ENCODE results near the gene NDUFAF2.

The NDUFAF2 gene

DNA sequence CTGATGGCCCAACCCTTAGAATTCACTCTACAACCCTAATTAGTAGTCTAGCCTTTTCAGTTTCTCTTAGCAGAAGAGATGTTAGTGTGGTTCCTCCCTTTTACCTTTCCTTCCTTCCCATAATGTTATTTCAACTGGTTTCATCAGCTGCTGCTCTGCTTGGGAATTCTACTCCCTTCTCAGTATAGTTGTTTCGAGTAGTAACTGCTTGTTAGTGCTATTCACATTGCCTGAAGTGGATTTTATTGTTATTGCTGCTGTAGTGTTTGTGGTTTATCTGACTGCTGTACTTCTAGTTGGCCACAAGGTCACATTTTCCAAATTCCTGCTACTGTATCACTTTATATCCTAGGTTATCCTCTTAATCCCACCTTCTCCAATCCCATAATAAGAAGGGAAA is 187.6 kb downstream of the NDUFAF2 start:
- DNase-seq: no peak

DNA sequence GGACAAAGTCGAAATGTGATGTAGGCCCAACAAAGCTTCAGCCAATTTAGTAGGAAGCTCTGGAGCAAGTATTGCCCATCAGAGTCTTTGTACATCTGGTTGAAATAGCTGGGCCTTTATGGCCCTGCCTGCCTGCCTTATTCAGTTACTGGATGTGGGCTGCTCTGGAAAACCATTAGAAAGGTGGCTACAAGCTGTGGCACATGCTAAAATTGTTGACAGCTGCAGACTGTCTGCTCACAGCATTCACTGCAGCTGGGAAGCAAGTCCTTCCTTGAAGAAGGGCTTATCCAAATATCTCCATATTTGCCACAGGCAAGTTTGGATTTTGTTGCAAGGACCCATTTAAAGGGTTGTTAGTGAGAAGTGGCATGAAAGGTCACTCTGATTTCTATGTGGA is 192.8 kb downstream of the NDUFAF2 start:
- no peak for DNase-seq

DNA sequence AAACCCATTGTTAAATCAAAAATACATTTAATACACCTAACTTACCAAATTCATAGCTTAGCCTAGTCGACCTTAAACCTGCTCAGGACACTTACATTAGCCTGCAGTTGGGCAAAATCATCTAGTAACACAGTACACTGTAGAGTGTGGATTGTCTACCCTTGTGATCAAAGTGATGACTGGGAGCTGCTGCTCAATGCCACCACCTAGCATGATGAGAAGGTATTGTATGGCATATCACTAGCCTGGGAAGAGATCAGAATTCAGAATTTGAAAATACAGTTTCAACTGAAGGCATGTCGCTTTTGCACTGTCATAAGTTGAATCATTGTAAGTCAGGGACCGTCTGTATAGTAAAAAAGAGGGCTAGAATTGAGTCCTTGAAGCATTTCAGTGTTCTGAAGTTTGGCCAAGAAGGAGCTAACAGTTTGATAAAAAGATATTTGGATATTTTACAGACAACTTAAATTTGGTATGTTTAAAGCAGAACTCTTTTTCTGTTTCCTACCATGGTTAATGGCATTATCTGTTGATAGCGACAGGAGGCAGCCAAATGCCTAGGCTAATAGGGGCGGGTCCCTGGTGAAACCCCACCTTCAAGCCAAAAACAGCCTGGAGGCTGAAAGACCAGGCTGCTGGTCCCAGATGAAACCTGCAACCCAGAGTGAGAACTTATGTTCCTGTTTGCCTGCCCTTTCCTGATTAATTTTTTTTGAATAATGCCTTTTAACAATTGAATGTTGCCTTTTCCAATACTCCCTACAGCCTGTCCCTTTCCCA is 194.3 kb downstream of the NDUFAF2 start:
- DNase-seq: no peak

DNA sequence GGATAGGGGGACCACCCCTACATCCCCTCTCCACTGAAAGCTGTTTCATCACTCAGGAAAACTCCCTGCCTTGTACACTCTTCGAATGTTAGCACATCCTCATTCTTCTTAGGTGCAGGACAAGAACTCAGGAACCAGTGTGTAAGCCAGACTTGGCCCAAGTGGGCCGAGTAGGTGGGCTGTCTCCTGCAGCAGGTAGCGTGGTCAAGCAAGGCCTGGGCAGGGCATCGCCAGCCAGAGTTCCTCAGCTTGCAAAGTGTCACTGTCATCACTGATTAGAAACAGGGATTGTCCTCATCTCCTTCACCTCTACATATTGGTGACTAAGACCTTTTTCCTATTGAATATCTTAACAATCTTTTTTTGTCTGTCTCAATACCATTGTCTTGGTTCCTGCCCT is 194.9 kb downstream of the NDUFAF2 start:
- DNase-seq: no peak

DNA sequence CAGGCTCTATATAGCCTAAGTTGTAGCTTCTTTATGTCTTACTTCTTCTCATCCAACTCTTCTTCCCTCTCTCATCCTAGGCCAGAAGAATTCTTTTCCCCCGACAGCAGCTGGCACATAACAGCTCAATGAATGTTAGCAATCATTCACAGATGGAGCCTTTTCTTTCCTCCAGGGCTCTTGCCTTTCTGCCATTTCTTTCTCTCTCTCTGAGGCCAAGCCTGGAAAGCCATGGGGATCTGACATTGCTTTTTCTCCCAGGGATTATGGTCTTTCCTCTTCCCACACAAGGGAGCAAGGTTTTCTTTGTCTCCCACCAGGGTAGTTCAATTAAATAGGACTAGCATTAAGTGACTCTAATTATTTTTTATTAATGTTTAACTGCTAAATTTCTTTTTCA is 196.8 kb downstream of the NDUFAF2 start:
- no peak for DNase-seq

DNA sequence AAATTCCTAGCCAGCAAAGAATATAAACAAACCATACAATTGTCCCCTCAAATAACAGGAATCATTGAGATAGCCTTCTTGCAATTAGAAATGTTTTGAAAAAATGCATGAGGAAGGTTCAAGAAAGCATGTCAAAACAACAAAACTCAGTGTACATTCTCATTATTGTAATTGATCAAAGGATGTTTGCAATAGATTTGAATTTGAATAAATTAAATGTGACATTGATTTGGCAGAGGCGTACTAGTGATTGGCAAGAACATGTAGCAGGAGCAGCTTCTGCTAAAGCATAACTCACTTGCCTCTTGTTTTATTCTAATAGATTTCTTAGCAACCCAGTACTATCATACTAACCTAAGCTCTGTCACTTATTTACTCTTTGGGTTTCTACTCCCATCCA is 197.4 kb downstream of the NDUFAF2 start:
- DNase-seq: no peak

DNA sequence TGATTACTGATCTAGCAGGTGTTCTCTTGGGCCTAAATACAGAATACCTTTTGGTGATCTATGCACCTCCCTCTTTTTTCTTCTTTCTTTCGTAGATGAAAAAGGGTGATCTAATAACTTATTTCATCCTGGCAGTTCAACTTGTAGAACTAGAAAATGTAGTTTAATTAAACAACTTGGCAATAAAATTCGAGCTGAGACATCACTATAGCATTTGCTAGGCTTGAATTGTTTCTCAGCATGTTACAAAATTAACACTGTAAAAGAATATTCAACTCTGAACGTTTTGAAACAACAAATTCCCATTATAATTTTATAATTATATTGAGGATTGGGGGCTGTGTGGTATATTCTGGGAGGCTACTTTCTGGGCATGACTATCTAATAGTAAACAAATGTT is 197.8 kb downstream of the NDUFAF2 start:
- no peak for DNase-seq

DNA sequence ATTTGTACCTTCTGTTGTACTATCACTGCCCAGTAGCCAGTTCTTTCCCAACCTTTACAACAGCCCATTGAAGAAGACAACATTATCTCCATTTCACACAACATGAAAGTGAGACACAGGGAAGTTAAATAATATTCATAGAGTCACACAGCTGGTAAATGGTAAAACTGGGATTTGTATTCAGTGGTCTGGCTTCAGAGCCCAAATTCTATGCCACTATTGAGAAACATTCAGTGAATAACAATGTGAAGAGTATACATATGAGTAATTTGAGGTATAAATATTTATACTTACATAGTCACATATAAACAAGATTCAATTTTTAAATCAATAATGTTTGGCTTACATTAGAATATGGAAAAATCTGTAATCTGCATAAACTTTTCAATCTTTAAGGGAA is 203.5 kb downstream of the NDUFAF2 start:
- no peak for DNase-seq

DNA sequence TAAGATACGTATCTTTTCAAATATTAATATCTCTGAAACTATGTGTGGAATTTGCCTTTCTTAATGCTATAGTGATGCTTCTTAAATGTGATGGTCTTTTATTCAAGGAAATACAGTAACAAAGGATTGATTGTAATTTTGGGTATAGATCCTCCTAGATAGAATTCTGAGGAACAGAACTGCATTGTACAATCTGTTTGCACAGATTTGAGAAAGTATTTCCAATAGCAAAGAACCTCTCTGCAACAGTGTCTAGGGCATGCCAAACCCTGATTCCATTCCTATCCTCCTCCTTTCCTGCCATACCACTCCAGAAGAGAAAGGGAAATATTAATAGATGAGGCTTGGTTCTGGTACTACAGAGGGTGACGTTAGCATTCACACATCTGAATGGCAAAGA is 206.9 kb downstream of the NDUFAF2 start:
- no peak for DNase-seq

DNA sequence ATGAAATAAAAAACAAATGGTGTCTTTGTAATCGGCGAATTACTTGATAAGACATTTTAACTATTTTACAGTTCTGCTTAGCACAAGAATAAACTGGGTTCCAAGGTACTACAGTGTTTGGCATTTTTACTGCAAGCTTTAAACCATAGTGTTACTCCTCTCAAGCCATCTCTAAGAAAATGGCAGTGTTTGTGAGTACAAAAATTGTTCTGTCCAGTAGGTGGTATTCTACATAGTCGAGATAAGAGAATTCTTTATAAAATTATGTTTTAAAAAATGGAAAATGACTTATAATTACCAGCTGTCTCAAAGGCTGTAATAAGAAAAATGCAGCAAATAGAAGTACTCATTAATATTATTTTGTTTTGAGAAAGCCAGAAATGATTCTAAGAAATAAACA is 214.1 kb downstream of the NDUFAF2 start:
- DNase-seq: no peak

DNA sequence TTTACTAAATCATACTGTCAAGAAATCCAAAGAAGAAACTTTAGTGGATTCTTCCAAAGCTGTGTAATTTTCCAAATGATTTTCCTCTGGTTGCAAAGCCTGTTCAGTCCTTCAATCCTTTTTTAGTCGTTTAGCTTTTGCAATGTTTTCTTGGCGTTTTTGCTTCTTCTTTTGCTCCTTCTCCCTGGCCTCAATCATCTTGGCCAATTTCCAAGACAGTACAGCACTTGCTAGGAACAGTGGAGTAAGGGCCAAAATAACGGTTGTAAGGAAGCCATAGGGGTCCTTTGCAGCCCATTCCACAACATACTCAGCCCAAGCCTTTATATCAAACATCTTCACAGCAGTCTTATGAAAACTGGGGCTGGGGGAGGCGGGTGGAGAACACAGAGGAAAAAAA is 214.8 kb downstream of the NDUFAF2 start:
- no peak for DNase-seq

DNA sequence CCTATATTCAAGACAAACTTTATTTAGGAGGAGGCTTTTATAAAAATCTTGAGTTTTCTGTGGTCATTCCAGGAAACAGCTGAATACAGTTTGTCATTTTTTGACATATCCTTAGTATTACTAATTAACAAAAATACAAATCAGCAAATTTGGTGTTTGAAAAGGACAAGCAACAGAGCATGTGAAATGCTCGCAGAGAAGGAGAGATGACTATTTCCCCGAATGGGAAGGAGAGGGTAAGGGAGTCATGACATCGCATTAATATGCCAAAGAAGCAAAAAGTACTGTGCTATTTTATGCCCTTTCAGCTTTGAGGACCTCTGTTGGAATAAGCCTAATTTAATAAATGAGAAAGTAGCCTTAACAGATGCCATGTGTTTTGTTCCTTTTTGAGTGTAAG is 215.5 kb downstream of the NDUFAF2 start:
- DNase-seq: no peak

DNA sequence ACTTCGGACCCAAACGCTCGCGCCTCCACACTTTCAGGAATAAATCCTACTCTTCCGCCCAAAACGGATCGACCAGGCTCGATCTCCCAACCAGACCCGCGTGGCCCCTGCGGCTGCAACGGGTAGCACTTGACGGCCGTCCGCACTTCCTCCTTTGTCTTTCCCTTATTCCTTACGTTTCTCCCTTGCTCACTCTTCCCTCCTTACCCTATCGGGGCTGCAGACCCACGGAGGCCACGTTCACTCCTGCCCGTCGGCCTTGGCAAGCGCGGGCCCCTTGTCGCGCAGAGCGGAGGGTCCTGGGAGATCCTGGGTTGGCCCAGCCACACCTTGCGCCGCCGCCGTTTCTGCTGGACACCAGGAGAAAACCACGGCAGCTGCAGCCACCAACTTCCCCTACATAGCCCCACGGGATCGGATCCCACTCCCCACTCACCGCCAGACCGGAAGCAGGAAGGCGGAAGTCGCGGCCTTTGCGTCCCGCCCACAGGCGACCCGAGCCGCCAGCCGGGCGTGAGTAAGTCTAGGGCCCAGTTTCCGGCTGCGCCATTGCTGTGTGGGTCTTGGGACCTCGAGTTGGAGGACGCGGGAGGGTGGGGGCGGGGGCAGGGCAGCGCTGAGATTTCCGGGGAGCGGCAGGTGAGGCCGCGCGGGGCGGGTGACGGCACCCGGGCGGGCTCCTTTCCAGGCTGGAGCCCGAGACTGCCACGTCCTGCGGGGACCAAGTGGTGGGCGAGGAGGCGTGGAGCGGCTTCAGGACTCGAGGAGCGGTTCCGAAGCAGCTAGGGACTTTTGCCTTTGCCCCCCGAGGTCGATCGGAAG is 217.2 kb downstream of the NDUFAF2 start, which contains the start of gene SMIM15:
Gene SMIM15, minus strand, starts transcription at position 459 of the 822 bp plus-strand sequence. CDS start 2,297 bp downstream, outside the sequence.
- peak; percentile 61 for DNase-seq

DNA sequence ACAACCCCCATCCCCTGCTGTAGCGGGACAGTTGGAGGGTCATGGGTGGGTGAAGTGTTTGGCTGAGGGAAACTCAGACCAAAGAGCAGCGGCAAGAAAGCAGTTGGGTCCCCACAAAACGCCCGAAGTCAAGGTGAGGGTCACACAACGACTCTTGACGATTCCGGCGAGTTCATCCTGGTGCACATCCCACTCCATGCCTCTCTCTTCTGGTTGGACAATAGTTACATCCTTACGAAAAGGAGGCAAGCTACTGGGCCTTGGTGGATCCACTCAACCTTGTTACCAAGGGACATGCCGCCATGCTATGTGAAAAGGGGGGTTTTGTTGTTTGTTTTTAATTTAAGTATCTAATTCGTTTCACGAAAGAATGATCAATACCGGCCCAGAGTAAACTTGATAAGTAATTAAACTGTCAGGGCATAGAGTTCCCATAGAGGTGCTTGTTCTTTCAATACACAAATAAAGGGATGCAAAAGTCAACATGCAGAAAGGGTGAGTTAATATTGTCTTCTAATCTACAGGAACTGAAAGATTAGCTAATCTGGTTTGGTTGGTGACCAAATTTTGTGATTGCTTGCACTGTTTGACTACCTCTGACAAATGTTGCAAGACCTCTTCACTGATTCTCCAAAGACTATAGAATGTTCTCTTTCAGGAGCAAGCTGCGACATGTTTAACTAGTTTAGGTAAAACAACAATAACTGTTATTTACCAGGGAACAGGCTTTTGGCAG is 218.0 kb downstream of the NDUFAF2 start:
- DNase-seq: no peak

DNA sequence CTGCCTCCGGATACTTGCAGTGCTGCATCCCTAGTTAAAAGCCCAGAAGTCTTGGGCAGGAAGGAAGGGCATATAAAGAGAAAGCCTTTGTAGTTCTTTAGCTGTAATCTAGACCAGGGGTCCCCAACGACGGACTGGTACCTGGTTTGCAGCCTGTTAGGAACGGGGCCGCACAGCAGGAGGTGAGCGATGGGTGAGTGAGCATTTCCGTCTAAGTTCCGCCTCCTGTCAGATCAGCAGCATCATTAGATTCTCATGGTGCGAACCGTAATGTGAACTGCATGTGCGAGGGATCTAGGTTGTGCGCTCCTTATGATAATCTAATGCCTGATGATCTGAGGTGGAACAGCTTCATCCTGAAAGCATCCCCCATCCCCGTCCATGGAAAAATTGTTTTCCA is 218.9 kb downstream of the NDUFAF2 start:
- no peak for DNase-seq

DNA sequence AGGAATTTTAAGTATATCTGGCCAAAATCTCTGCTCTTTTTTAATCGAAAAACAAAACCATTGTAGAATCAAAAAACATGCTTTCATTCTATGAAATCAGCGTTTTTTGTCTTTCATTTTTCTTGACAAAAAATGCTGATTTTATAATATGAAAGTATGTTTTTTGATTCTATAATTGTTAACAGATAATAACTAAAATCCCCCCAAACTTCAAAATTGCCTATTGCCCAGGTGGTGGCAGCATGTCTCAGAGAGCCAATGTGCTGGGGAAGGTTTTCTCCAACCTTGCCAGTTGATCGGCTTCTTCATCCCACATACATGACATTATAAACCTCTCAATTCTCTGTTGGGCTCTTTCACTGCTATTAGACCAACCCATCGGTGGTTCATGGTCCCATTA is 222.4 kb downstream of the NDUFAF2 start:
- no peak for DNase-seq

DNA sequence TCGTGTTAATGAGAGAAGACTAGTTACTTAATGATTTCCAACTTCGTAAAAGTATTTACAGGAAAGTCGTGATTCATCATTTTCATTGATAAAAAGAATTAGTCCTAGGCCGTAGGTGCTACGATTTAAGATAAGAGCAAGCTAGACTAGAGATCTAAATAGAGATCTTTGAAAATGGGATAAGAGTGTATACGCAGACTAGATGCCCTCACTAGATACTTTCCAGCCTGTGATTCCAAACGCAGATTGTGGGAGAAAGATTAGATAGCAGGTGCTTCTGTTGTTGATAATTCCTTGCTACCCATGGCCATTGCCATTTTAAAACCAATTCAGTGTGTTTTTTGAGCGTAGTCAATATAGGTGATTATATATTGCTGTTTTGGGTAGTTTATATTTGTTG is 223.9 kb downstream of the NDUFAF2 start:
- DNase-seq: no peak

DNA sequence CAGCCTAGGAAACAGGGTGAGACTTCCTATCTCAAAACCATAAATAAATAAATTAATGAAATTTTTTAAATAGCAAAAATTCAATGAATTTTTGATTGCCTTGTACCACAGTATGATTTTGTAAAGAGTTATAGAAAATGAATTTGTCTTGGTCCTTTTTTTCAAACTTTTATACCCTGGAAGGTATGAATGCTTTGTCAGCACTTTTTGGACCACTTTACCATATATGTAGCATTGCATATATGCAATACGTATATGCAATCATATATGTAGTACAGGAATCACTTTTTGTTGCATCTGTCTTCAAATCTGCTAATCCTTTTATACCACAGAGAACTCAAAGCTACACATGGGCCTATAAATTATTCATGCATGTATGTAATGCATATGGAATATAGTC is 226.5 kb downstream of the NDUFAF2 start:
- no peak for DNase-seq

DNA sequence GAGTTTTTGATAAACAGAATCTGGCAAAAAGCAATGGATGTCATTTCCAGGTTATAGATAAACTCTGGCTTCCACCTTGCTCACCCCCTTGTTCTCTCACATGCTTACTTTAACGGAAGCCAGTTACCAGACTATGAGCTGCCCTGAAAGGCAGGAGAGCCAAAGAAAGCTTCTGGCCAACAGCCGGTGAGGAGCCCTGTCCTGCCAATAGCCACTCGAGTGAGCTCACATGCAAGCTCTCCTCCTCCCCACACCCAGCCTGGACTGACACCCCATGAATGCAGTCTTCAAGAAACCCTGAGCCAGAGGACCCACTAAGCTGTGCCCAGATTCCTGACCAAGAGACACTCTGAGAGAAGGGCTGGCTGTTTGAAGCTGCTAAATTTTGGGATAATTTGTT is 231.6 kb downstream of the NDUFAF2 start:
- DNase-seq: no peak

DNA sequence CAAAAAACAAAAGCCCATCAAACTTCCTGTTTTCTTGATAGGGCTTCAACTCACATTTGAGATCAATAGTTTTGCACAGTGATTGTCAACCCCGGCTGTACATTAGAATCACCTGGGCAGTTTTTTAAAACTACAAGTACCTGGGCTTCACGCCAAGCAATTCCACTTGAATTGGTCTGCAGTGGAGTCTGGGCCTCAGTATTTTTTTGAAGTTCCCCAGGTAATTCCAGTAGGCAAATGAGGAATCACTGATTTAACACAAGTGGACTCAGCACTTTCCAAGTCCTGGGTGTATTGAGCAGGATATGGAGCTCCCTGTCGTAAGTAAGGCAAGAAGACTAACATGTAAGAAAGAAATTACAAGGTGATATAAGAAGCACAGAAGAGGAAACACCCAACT is 232.1 kb downstream of the NDUFAF2 start:
- no peak for DNase-seq

DNA sequence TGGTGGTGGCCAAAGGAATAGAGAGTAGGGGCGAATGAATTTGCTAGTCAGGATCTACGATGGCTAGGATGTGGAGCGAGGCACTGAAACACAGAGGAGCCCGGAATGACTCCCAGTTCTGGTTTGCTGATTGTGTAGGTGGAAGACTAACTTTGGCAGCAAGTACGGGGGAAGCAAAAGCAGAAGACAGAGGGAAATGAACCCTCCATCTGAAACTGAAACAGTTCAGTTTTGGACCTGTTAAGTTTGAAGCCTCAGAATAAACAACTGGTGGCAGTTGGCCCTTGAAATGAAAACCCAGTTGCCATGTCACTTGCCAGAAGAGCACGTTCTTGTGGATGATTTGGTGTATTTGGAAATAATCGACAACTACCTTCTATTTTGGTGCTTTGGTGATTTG is 232.7 kb downstream of the NDUFAF2 start:
- no peak for DNase-seq

DNA sequence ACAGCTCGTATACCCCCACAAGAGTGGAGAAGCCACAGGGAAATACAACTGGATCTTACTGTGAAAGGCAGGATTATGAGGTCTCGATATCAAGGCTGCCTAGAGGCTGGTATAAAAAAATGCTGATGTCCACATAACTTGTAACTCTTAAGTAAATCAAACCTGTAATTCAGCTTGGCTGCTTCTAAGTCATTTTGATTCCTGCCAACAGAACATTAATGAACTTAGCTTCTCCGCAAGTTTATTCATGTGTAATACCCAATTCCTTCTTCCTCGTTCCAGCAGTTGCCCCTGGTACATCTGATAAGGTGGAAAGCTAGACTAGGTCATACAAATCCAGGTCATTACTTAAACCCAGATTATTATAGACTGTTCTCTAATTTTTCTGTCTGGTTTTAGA is 233.7 kb downstream of the NDUFAF2 start:
- no peak for DNase-seq

DNA sequence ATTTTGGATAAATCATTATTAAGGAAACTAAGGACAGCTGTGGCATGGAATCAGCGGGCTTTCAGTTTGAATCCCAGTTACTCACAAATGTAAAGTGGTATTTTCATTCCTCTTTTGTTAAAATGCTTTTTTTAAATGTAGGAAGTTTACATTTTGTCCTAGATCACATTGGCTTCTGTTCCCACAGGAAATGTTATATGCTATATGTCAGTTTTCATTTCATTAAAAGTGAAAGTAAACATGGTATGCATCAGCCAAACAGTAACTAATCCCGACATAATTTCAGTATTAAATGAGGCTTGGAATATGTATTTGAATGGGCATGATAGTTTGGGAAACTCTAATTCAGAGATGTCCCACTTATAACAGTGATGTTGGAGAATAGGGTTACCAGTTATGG is 235.9 kb downstream of the NDUFAF2 start:
- no peak for DNase-seq

DNA sequence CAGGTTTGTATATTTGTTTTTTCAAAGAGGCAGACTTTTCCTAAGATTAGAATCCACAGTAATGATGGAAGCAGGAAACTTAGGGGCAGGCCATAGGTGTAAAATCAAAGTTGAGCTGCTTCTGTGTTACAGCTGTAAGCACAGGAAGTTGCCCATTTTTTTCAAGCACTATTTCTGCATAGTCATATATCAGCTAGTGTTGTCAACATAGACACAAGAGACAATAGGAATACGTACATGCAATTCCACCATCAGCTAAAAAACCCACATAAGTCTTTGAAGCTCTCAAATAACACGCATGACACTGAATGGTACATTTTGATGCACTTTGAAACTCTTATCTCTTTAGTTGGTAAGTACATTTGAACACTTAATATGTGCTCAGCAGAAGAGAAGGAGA is 237.4 kb downstream of the NDUFAF2 start:
- no peak for DNase-seq

Data from NCI-H2107 (cell line).